Measurements from ENCODE around the gene RDH13. TPM values are rescaled to one million over a fixed set of nuclear protein-coding genes. Genes with fewer than 3 reads are reported as not detected.

Gene RDH13
- total and polyA plus RNA-seq, 4 donors, result 9.2 to 30.5 (median 18.6) TPM

- peaks cover 0 to 5% (median 0%) of the 10 kb centered on the region in 4 donors for H3K9me3 ChIP-seq (ENCODE audit: control insufficient read depth in 4 of 4, insufficient read depth in 3 of 4, low read length in 3 of 4)
- no peaks in the 10 kb centered on the region for H3K36me3 ChIP-seq (ENCODE audit: control insufficient read depth in 4 of 4, insufficient read depth in 4 of 4, low read length in 4 of 4)
- H3K4me3 ChIP-seq, result no peak overlapping the region
- H3K27ac ChIP-seq (ENCODE audit: low read depth in 1 of 2, low read length in 1 of 2), result no peak overlapping the region
- no peak for TF ChIP-seq CTCF (IDR thresholded peaks at IDR 0.05; ENCODE audit: control extremely low read depth, extremely low read depth)
- DNase-seq (no peak), ATAC-seq (ENCODE audit: insufficient read depth, low FRiP score) (no peak)
- 76 to 78% methylated on average over 19 of the region's 19 CpGs for WGBS, 2 donors
- peaks cover 0 to 17% (median 0%) of the 10 kb centered on the region in 5 donors for H3K4me1 ChIP-seq (ENCODE audit: control insufficient read depth in 5 of 5, insufficient read depth in 5 of 5, low read length in 5 of 5)
- peaks cover 0 to 52% (median 46%) of the 10 kb centered on the region in 3 donors for H3K27me3 ChIP-seq (ENCODE audit: control insufficient read depth in 3 of 3, insufficient read depth in 3 of 3, low read length in 2 of 3)
- no peak overlapping the region for H3K9ac ChIP-seq (ENCODE audit: insufficient read depth in 1 of 2, low read length in 2 of 2)
Measured at GRCh38 chr19:55079400-55080038, 16.6 kb upstream of the RDH13 start.

GRCh38 chr19:55078996-55079395 is 16.0 kb upstream of the RDH13 start:
- peaks cover 0 to 17% (median 0%) of the 10 kb centered on the region in 5 donors for H3K4me1 ChIP-seq (ENCODE audit: control insufficient read depth in 5 of 5, insufficient read depth in 5 of 5, low read length in 5 of 5)
- no peak overlapping the region for H3K9ac ChIP-seq (ENCODE audit: insufficient read depth in 1 of 2, low read length in 2 of 2)
- no peak for TF ChIP-seq CTCF (IDR thresholded peaks at IDR 0.05; ENCODE audit: control extremely low read depth, extremely low read depth)
- no peaks in the 10 kb centered on the region for H3K36me3 ChIP-seq (ENCODE audit: control insufficient read depth in 4 of 4, insufficient read depth in 4 of 4, low read length in 4 of 4)
- WGBS, 2 donors, result 77 to 82% methylated on average over 5 of the region's 5 CpGs
- H3K9me3 ChIP-seq (ENCODE audit: control insufficient read depth in 4 of 4, insufficient read depth in 3 of 4, low read length in 3 of 4), result peaks cover 0 to 7% (median 0%) of the 10 kb centered on the region in 4 donors
- ATAC-seq (ENCODE audit: insufficient read depth, low FRiP score), result no peak
- no peak overlapping the region for H3K27ac ChIP-seq (ENCODE audit: low read depth in 1 of 2, low read length in 1 of 2)
- peaks cover 0 to 46% (median 40%) of the 10 kb centered on the region in 3 donors for H3K27me3 ChIP-seq (ENCODE audit: control insufficient read depth in 3 of 3, insufficient read depth in 3 of 3, low read length in 2 of 3)
- no peak overlapping the region for H3K4me3 ChIP-seq
- DNase-seq, result no peak

GRCh38 chr19:55077106-55077505 is 14.2 kb upstream of the RDH13 start:
- no peak overlapping the region for H3K27ac ChIP-seq (ENCODE audit: low read depth in 1 of 2, low read length in 1 of 2)
- peaks cover 0 to 15% (median 0%) of the 10 kb centered on the region in 5 donors for H3K4me1 ChIP-seq (ENCODE audit: control insufficient read depth in 5 of 5, insufficient read depth in 5 of 5, low read length in 5 of 5)
- ATAC-seq (ENCODE audit: insufficient read depth, low FRiP score) (no peak), DNase-seq (no peak)
- no peaks in the 10 kb centered on the region for H3K36me3 ChIP-seq (ENCODE audit: control insufficient read depth in 4 of 4, insufficient read depth in 4 of 4, low read length in 4 of 4)
- WGBS, 2 donors, result 68 to 73% methylated on average over 2 of the region's 2 CpGs
- peaks cover 0 to 7% (median 0%) of the 10 kb centered on the region in 4 donors for H3K9me3 ChIP-seq (ENCODE audit: control insufficient read depth in 4 of 4, insufficient read depth in 3 of 4, low read length in 3 of 4)
- TF ChIP-seq CTCF (IDR thresholded peaks at IDR 0.05; ENCODE audit: control extremely low read depth, extremely low read depth), result no peak
- H3K4me3 ChIP-seq, result no peak overlapping the region
- peaks cover 0 to 32% (median 25%) of the 10 kb centered on the region in 3 donors for H3K27me3 ChIP-seq (ENCODE audit: control insufficient read depth in 3 of 3, insufficient read depth in 3 of 3, low read length in 2 of 3)
- H3K9ac ChIP-seq (ENCODE audit: insufficient read depth in 1 of 2, low read length in 2 of 2), result no peak overlapping the region

Measured in lung (tissue), 12 donors.